Measurements from ENCODE around the gene SNCG.
"Not testable (repeated sequence)": the region's sequence is repeated elsewhere in the genome, so short reads cannot be mapped to it uniquely, and the experiment has no call there.

Gene SNCG

GRCh38 chr10:86946213-86947155 lies 11.9 kb upstream of the SNCG start:
- no peak for DNase-seq (ENCODE audit: low spot score)
- no peak for TF ChIP-seq CTCF (IDR thresholded peaks at IDR 0.05; ENCODE audit: extremely low read depth, missing control alignments)

DNA sequence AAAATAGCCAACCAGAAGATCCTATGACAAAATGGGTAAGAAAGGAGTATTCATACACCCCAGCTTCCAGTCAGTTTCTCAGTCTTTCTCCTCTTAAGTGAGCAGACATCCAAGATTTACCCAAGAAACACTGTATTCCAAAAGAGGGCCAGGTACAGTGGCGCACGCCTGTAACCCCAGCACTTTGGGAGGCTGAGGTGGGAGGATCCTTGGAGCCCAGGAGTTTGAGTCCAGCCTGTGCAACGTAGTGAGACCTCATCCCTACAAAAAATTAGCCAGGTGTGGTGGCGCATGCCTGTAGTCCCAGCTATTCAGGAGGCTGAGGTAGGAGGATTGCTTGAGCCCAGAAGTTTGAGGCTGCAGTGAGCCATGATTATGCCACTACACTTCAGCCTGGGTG lies 10.6 kb upstream of the SNCG start:
- not testable (repeated sequence) for DNase-seq (ENCODE audit: low spot score)

DNA sequence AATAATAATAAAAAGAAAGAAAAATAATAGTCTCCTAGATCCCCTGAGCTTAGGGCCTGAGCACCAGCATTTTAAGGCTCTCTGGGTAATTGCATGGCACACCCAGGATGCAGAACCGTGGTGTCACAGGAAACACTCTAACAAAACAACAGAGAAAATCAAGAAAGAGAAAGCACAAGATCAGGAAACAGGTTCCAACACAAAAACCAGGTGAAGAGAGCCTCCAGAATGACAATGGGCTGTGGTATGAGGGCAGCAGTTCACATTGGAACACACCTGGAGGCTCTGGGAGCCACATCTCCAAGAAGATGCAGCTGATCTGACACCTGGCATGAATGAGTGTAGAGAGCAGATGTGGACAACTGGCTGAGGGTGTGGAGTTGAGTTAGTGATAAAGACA lies 8.1 kb upstream of the SNCG start:
- no peak for DNase-seq (ENCODE audit: low spot score)
- no peak for TF ChIP-seq CTCF (IDR thresholded peaks at IDR 0.05; ENCODE audit: extremely low read depth, missing control alignments)

GRCh38 chr10:86951184-86951761 lies 7.1 kb upstream of the SNCG start:
- no peak for TF ChIP-seq CTCF (IDR thresholded peaks at IDR 0.05; ENCODE audit: extremely low read depth, missing control alignments)
- no peak for DNase-seq (ENCODE audit: low spot score)

DNA sequence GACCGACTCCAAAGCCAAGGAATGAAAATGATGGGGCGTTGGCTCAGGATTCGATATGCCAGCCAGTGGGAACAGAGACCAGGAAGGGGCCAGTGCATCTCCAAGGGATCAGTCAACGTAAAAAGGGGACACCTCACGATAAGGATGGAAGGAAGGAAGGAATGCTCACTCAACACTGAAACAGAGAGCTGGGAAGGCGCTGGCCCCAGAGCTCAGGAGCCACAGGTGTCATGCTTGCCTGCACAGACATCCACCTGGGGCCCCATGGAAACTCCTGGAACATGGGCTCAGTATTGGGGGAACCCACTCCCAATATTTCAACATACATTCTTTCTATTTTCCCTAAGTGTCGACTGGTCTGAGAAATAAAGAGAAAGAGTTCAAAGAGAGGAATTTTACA lies 6.3 kb upstream of the SNCG start:
- no peak for TF ChIP-seq CTCF (IDR thresholded peaks at IDR 0.05; ENCODE audit: extremely low read depth, missing control alignments)
- DNase-seq (ENCODE audit: low spot score) = no peak

GRCh38 chr10:86952697-86953096 lies 5.7 kb upstream of the SNCG start:
- not testable (repeated sequence) for DNase-seq (ENCODE audit: low spot score)

GRCh38 chr10:86953747-86954680 lies 4.4 kb upstream of the SNCG start:
- no peak for TF ChIP-seq CTCF (IDR thresholded peaks at IDR 0.05; ENCODE audit: extremely low read depth, missing control alignments)

More at GRCh38 chr10:86953747-86954680, 4.4 kb upstream of the SNCG start:
- DNase-seq (ENCODE audit: low spot score) = no peak
